HUES6 (cell line): Measurements from ENCODE around the gene TBC1D23.
"Not testable (repeated sequence)": the region's sequence is repeated elsewhere in the genome, so short reads cannot be mapped to it uniquely, and the experiment has no call there.

Source experiments
- H3K27ac ChIP-seq: 2 replicates; pipeline ENCODE4 v1.7.0; 2013; ENCODE audit warnings: low read depth, mild to moderate bottlenecking, low read length, inconsistent platforms
- H3K27me3 ChIP-seq: 2 replicates; pipeline ENCODE4 v1.6.1; 2013; ENCODE audit warnings: low read length; ENCODE audit not compliant: control insufficient read depth, insufficient read depth
- H3K36me3 ChIP-seq: 2 replicates; pipeline ENCODE4 v1.6.1; 2013; ENCODE audit warnings: low read length; ENCODE audit not compliant: control insufficient read depth, insufficient read depth
- H3K4me1 ChIP-seq: 2 replicates; pipeline ENCODE4 v1.6.1; 2013; ENCODE audit warnings: low read length; ENCODE audit not compliant: control insufficient read depth, insufficient read depth
- H3K4me3 ChIP-seq: 2 replicates; pipeline ENCODE4 v1.5.1; 2013; ENCODE audit warnings: low read depth, low read length
- H3K9ac ChIP-seq: one replicate; pipeline ENCODE4 v1.6.1; 2013; ENCODE audit warnings: mild to moderate bottlenecking, low read length
- H3K9me3 ChIP-seq: 2 replicates; pipeline ENCODE4 v1.6.1; 2013; ENCODE audit warnings: low read depth, low read length; ENCODE audit not compliant: control insufficient read depth, insufficient read depth

Gene TBC1D23

GRCh38 chr3:100348727-100349126, 87.9 kb downstream of the TBC1D23 start:
- no peaks in the 10 kb centered on the region for H3K27me3 ChIP-seq
- H3K4me3 ChIP-seq: no peak overlapping the region
- no peak overlapping the region for H3K27ac ChIP-seq
- no peak overlapping the region for H3K9ac ChIP-seq
- H3K9me3 ChIP-seq: no peaks in the 10 kb centered on the region
- H3K36me3 ChIP-seq: peaks cover 64% of the 10 kb centered on the region
- no peaks in the 10 kb centered on the region for H3K4me1 ChIP-seq

- H3K27ac ChIP-seq, H3K27me3 ChIP-seq, H3K9ac ChIP-seq, H3K4me1 ChIP-seq, H3K9me3 ChIP-seq, H3K4me3 ChIP-seq: not testable (repeated sequence)
- peaks cover 73% of the 10 kb centered on the region for H3K36me3 ChIP-seq
Observed at GRCh38 chr3:100351770-100352169, 91.0 kb downstream of the TBC1D23 start.

GRCh38 chr3:100352296-100353231, 91.8 kb downstream of the TBC1D23 start:
- Histone ChIP-seq H3K4me1 (no peaks in the 10 kb centered on the region), H3K9me3 (no peaks in the 10 kb centered on the region), H3K27me3 (no peaks in the 10 kb centered on the region), H3K9ac (no peak overlapping the region), H3K4me3 (no peak overlapping the region), H3K27ac (no peak overlapping the region), H3K36me3 (peaks cover 68% of the 10 kb centered on the region)

GRCh38 chr3:100354850-100355249, 94.1 kb downstream of the TBC1D23 start:
- no peak overlapping the region for H3K9ac ChIP-seq
- H3K9me3 ChIP-seq: no peaks in the 10 kb centered on the region
- no peaks in the 10 kb centered on the region for H3K27me3 ChIP-seq
- no peak overlapping the region for H3K4me3 ChIP-seq
- peaks cover 50% of the 10 kb centered on the region for H3K36me3 ChIP-seq
- H3K4me1 ChIP-seq: no peaks in the 10 kb centered on the region
- H3K27ac ChIP-seq: no peak overlapping the region

- Histone ChIP-seq H3K27ac (no peak overlapping the region), H3K4me3 (no peak overlapping the region), H3K9ac (no peak overlapping the region), H3K36me3 (peaks cover 54% of the 10 kb centered on the region), H3K9me3 (peaks cover 6% of the 10 kb centered on the region), H3K4me1 (no peaks in the 10 kb centered on the region), H3K27me3 (no peaks in the 10 kb centered on the region)
Observed at GRCh38 chr3:100358413-100358812, 97.6 kb downstream of the TBC1D23 start.

- H3K4me1 ChIP-seq: no peaks in the 10 kb centered on the region
- no peak overlapping the region for H3K4me3 ChIP-seq
- peaks cover 52% of the 10 kb centered on the region for H3K36me3 ChIP-seq
- H3K9ac ChIP-seq: no peak overlapping the region
- H3K27ac ChIP-seq: no peak overlapping the region
- H3K9me3 ChIP-seq: peaks cover 6% of the 10 kb centered on the region
- no peaks in the 10 kb centered on the region for H3K27me3 ChIP-seq
Observed at GRCh38 chr3:100359035-100359434, 98.2 kb downstream of the TBC1D23 start.

GRCh38 chr3:100360757-100361496, 100.1 kb downstream of the TBC1D23 start:
- peaks cover 51% of the 10 kb centered on the region for H3K36me3 ChIP-seq

GRCh38 chr3:100361897-100362296, 101.1 kb downstream of the TBC1D23 start:
- Histone ChIP-seq H3K9me3 (peaks cover 6% of the 10 kb centered on the region), H3K4me1 (no peaks in the 10 kb centered on the region), H3K9ac (no peak overlapping the region), H3K4me3 (no peak overlapping the region), H3K27me3 (no peaks in the 10 kb centered on the region), H3K27ac (no peak overlapping the region), H3K36me3 (peaks cover 57% of the 10 kb centered on the region)

More at GRCh38 chr3:100360757-100361496, 100.1 kb downstream of the TBC1D23 start:
- Histone ChIP-seq H3K9ac (no peak overlapping the region), H3K27me3 (no peaks in the 10 kb centered on the region), H3K27ac (no peak overlapping the region), H3K4me3 (no peak overlapping the region), H3K9me3 (peaks cover 6% of the 10 kb centered on the region), H3K4me1 (no peaks in the 10 kb centered on the region)

- peaks cover 80% of the 10 kb centered on the region for H3K36me3 ChIP-seq
Observed at GRCh38 chr3:100364421-100364820, 103.6 kb downstream of the TBC1D23 start.

GRCh38 chr3:100366424-100366823, 105.6 kb downstream of the TBC1D23 start:
- Histone ChIP-seq H3K9ac (no peak overlapping the region), H3K27me3 (no peaks in the 10 kb centered on the region), H3K9me3 (peaks cover 6% of the 10 kb centered on the region), H3K4me1 (no peaks in the 10 kb centered on the region), H3K36me3 (peaks cover 84% of the 10 kb centered on the region), H3K27ac (no peak overlapping the region), H3K4me3 (no peak overlapping the region)

More at GRCh38 chr3:100364421-100364820, 103.6 kb downstream of the TBC1D23 start:
- Histone ChIP-seq H3K4me3 (no peak overlapping the region), H3K9ac (no peak overlapping the region), H3K9me3 (peaks cover 6% of the 10 kb centered on the region), H3K27ac (no peak overlapping the region), H3K27me3 (no peaks in the 10 kb centered on the region), H3K4me1 (no peaks in the 10 kb centered on the region)

GRCh38 chr3:100368441-100368840, 107.6 kb downstream of the TBC1D23 start:
- Histone ChIP-seq H3K9ac (no peak overlapping the region), H3K27ac (no peak overlapping the region), H3K4me3 (no peak overlapping the region), H3K4me1 (no peaks in the 10 kb centered on the region), H3K36me3 (peaks cover 83% of the 10 kb centered on the region), H3K27me3 (no peaks in the 10 kb centered on the region), H3K9me3 (no peaks in the 10 kb centered on the region)
